Mesothelial cell of epicardium (in vitro differentiated cells): ENCODE results near the gene GGA1. TPM values are rescaled to one million over a fixed set of nuclear protein-coding genes. Genes with fewer than 3 reads are reported as not detected.

Source experiments
- DNase-seq, 2 experiments: peaks; one replicate each; pipeline ENCODE4 v3.0.0; 2021; ENCODE audit warnings: low spot score in 2 of 2; ENCODE audit not compliant: unreplicated experiment in 2 of 2
- H3K27ac Mint-ChIP-seq: 2 replicates; pipeline ENCODE4 v1.8.0; 2021; ENCODE audit warnings: mixed read lengths
- H3K27me3 Mint-ChIP-seq: 2 replicates; pipeline ENCODE4 v1.8.0; 2021; ENCODE audit warnings: low read depth, mixed read lengths
- H3K36me3 Mint-ChIP-seq: 2 replicates; pipeline ENCODE4 v1.8.0; 2021; ENCODE audit warnings: mixed read lengths
- H3K4me1 Mint-ChIP-seq: 2 replicates; pipeline ENCODE4 v1.8.0; 2021; ENCODE audit warnings: mixed read lengths
- H3K4me3 Mint-ChIP-seq: 2 replicates; pipeline ENCODE4 v1.8.0; 2021; ENCODE audit warnings: mild to moderate bottlenecking, moderate library complexity, mixed read lengths
- H3K9me3 Mint-ChIP-seq: 2 replicates; pipeline ENCODE4 v1.8.0; 2021; ENCODE audit warnings: mixed read lengths
- total RNA-seq: library from RNA; stranded (reverse); gene quantifications from 3 replicates; pipeline ENCODE4 v1.2.1, GENCODE V29; 2021
- TF ChIP-seq, protein P1 (sequence below): fragments of 200-600 bp; sonication (generic); IDR thresholded peaks from one replicate; pipeline ENCODE4 v1.5.0; 2021; ENCODE audit warnings: antibody characterized with exemption; ENCODE audit not compliant: unreplicated experiment

Gene GGA1
- total RNA-seq, 1 donor from 2014 or later, result 107 TPM

DNA sequence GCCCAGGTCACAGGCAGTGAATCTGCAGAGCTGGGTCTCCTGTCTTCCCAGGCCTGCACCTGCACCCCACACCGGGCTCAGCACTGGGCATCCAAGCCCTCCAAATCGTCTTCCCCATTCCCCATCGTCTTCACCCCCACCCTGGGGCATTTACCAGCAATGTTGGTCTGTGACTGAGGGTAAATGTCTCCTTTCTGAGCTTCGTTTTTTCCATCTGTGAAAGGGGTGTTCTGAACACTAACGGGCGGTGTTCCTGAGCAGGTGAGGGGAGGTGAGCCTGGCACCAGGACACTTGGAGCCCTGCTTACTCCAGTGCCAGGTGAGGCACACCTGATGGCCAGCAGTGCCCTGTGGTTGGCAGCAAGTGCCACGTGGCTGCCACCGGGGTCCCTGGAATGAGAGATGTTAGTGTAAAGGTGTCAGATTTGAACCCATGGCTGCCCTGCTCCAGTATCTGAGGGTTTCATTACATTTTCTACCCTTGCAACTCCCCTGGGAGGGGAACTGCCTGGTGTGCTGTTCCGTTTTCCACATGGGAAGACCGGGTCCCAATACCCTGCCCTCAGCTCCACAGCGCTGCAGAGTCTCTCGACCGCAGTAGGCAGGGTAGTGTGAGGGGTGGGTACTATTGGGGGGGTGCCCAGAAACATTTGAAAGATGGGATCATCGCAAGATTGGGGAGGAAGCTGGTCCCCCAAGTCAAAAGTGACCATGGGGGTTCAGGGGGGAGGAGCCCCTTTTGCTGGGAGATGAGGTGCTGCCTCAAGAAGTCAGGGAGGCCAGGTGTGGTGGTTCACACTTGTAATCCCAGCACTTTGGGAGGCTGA is 46.4 kb upstream of the GGA1 start:
- Mint-ChIP-seq H3K4me3 (peak overlapping the region; percentile 78), H3K9me3 (no peaks in the 10 kb centered on the region), H3K36me3 (peaks cover 4% of the 10 kb centered on the region), H3K27ac (peak overlapping the region; percentile 75), H3K27me3 (no peaks in the 10 kb centered on the region), H3K4me1 (peaks cover 33% of the 10 kb centered on the region)
- TF ChIP-seq, protein P1, sequence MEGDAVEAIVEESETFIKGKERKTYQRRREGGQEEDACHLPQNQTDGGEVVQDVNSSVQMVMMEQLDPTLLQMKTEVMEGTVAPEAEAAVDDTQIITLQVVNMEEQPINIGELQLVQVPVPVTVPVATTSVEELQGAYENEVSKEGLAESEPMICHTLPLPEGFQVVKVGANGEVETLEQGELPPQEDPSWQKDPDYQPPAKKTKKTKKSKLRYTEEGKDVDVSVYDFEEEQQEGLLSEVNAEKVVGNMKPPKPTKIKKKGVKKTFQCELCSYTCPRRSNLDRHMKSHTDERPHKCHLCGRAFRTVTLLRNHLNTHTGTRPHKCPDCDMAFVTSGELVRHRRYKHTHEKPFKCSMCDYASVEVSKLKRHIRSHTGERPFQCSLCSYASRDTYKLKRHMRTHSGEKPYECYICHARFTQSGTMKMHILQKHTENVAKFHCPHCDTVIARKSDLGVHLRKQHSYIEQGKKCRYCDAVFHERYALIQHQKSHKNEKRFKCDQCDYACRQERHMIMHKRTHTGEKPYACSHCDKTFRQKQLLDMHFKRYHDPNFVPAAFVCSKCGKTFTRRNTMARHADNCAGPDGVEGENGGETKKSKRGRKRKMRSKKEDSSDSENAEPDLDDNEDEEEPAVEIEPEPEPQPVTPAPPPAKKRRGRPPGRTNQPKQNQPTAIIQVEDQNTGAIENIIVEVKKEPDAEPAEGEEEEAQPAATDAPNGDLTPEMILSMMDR, result peak; percentile 26
- no peak for DNase-seq

GRCh38 chr22:37563153-37564081 is 45.2 kb upstream of the GGA1 start:
- H3K36me3 Mint-ChIP-seq, result peaks cover 7% of the 10 kb centered on the region
- no peaks in the 10 kb centered on the region for H3K27me3 Mint-ChIP-seq
- H3K27ac Mint-ChIP-seq, result peak overlapping the region; percentile 93
- no peaks in the 10 kb centered on the region for H3K9me3 Mint-ChIP-seq
- peak overlapping the region; percentile 49 for H3K4me3 Mint-ChIP-seq
- peaks cover 35% of the 10 kb centered on the region for H3K4me1 Mint-ChIP-seq
- TF ChIP-seq, protein P1, result no peak
- no peak for DNase-seq

DNA sequence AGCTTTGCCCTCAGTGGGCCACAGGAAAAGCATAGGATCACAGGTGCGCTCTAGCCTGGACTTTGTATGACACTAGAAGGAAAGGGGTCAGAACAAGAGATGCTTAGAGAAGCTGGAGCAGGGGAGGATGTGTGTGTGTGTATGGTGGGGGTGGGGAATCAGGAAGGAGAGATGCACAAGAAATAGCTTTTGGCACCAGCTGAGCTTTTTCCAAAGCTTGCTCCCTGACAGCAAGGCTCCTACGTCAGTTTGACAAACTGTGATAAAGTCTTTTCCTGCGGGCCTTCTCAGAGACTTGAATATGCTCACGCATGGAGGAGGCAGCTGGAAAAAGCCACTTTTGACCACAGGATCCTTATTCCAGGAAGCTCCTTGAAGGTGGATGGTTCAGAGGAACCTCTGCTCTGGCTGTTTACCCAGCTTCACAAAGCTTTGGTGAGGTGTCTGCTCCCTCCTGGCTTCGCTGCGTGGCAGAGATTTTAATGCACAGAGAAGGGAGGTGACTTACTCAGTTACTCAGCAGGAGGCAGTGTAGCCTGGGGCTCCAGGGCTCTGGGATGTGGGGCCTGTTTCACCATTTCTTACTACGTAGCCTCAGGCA is 44.4 kb upstream of the GGA1 start:
- no peaks in the 10 kb centered on the region for H3K9me3 Mint-ChIP-seq
- no peak for DNase-seq
- H3K4me3 Mint-ChIP-seq, result no peak overlapping the region
- H3K4me1 Mint-ChIP-seq, result peaks cover 36% of the 10 kb centered on the region
- H3K36me3 Mint-ChIP-seq, result peaks cover 7% of the 10 kb centered on the region
- TF ChIP-seq, protein P1, result no peak
- peak overlapping the region; percentile 93 for H3K27ac Mint-ChIP-seq
- no peaks in the 10 kb centered on the region for H3K27me3 Mint-ChIP-seq

DNA sequence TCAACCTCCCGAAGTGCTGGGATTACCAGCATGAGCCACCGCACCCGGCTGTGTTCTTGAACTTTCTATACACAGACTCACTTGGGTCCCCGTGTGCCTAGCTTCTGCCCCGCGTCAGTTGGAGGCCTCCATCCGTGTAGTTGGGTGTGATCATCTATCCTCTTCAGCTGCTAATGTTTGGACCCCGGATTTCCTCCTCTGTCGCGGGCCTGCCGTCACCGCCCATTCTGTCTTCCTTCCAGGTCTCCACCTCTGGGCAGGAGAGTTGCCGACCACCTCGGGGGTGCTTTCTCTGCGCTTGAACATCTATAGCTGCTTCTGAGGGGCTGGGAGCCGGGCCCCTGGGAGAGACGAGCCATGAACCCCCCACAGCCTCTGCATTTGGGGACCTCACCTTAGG is 42.8 kb upstream of the GGA1 start:
- Mint-ChIP-seq H3K27ac (no peak overlapping the region), H3K4me3 (no peak overlapping the region), H3K4me1 (peaks cover 47% of the 10 kb centered on the region), H3K9me3 (no peaks in the 10 kb centered on the region), H3K27me3 (no peaks in the 10 kb centered on the region), H3K36me3 (peaks cover 7% of the 10 kb centered on the region)
- TF ChIP-seq, protein P1, result no peak
- DNase-seq, result no peak

DNA sequence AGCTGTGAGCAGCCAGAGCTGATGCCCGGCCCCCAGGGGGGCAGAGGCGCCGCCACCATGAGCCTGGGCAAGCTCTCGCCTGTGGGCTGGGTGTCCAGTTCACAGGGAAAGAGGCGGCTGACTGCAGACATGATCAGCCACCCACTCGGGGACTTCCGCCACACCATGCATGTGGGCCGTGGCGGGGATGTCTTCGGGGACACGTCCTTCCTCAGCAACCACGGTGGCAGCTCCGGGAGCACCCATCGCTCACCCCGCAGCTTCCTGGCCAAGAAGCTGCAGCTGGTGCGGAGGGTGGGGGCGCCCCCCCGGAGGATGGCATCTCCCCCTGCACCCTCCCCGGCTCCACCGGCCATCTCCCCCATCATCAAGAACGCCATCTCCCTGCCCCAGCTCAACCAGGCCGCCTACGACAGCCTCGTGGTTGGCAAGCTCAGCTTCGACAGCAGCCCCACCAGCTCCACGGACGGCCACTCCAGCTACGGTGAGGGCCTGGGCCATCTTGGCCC is 42.3 kb upstream of the GGA1 start:
- peaks cover 47% of the 10 kb centered on the region for H3K4me1 Mint-ChIP-seq
- no peaks in the 10 kb centered on the region for H3K27me3 Mint-ChIP-seq
- peaks cover 7% of the 10 kb centered on the region for H3K36me3 Mint-ChIP-seq
- no peaks in the 10 kb centered on the region for H3K9me3 Mint-ChIP-seq
- no peak overlapping the region for H3K4me3 Mint-ChIP-seq
- no peak for DNase-seq
- no peak overlapping the region for H3K27ac Mint-ChIP-seq
- TF ChIP-seq, protein P1, result no peak
